ENCODE data around the gene SNAI3. TPM values are rescaled to one million over a fixed set of nuclear protein-coding genes. Genes with fewer than 3 reads are reported as not detected.

SNAI3 gene
- total RNA-seq, 1 experiment from 2014 or later, result 9.1 TPM

GRCh38 chr16:88631920-88632586, 54.3 kb downstream of the SNAI3 start (continued):
- TF ChIP-seq ZNF532 (CRISPR knock-in tag; IDR thresholded peaks at IDR 0.05; ENCODE audit: borderline replicate concordance) (no peak), ZNF416 (CRISPR knock-in tag; IDR thresholded peaks at IDR 0.05) (no peak), ZNF138 (CRISPR knock-in tag; conservative IDR thresholded peaks at IDR 0.05) (no peak), JAZF1 (CRISPR knock-in tag; IDR thresholded peaks at IDR 0.05) (no peak), NR2C2 (CRISPR knock-in tag; IDR thresholded peaks at IDR 0.05) (no peak), KAT7 (CRISPR knock-in tag; IDR thresholded peaks at IDR 0.05; ENCODE audit: borderline replicate concordance) (no peak), ZNF396 (CRISPR knock-in tag; IDR thresholded peaks at IDR 0.05; ENCODE audit: borderline replicate concordance) (no peak), SP1 (CRISPR knock-in tag; conservative IDR thresholded peaks at IDR 0.05) (no peak), FOXP1 (CRISPR knock-in tag; IDR thresholded peaks at IDR 0.05; ENCODE audit: borderline replicate concordance) (no peak), MYBL2 (CRISPR knock-in tag; IDR thresholded peaks at IDR 0.05) (no peak), SMAD3 (CRISPR knock-in tag; IDR thresholded peaks at IDR 0.05; ENCODE audit: borderline replicate concordance) (no peak), ZMAT4 (CRISPR knock-in tag; IDR thresholded peaks at IDR 0.05) (no peak), SOX15 (CRISPR knock-in tag; IDR thresholded peaks at IDR 0.05) (no peak), SMAD4 (CRISPR knock-in tag; IDR thresholded peaks at IDR 0.05) (no peak), GRHL2 (CRISPR knock-in tag; IDR thresholded peaks at IDR 0.05; ENCODE audit: insufficient replicate concordance, severe bottlenecking) (no peak)

- no peaks in the 10 kb centered on the region for H3K9me3 Mint-ChIP-seq
- H3K4me3 Mint-ChIP-seq, result no peak overlapping the region
- H3K36me3 Mint-ChIP-seq, result peaks cover 26% of the 10 kb centered on the region
- no peak for ATAC-seq
- DNase-seq (ENCODE audit: low spot score), result no peak
- H3K27ac Mint-ChIP-seq, result peak overlapping the region; percentile 60
- peaks cover 15% of the 10 kb centered on the region for H3K4me1 Mint-ChIP-seq
- peaks cover 10% of the 10 kb centered on the region for H3K27me3 Mint-ChIP-seq (ENCODE audit: low read depth)
- ChIA-PET CTCF (interaction anchor here (0.7 to 3.7 kb wide), 6 partner anchors 13 to 953 kb away, joined by 3 to 29 read pairs (median 5); no protein-coding TSS in a partner anchor), POLR2A (no interaction called here)
- TF ChIP-seq OVOL2 (CRISPR knock-in tag; IDR thresholded peaks at IDR 0.05; ENCODE audit: borderline replicate concordance) (no peak), ZNF532 (CRISPR knock-in tag; IDR thresholded peaks at IDR 0.05; ENCODE audit: borderline replicate concordance) (no peak), ZNF396 (CRISPR knock-in tag; IDR thresholded peaks at IDR 0.05; ENCODE audit: borderline replicate concordance) (no peak), USF2 (CRISPR knock-in tag; IDR thresholded peaks at IDR 0.05) (no peak), SP1 (CRISPR knock-in tag; conservative IDR thresholded peaks at IDR 0.05) (no peak), ZNF138 (CRISPR knock-in tag; conservative IDR thresholded peaks at IDR 0.05) (no peak), AFF4 (CRISPR knock-in tag; IDR thresholded peaks at IDR 0.05; ENCODE audit: borderline replicate concordance) (no peak), E2F1 (CRISPR knock-in tag; IDR thresholded peaks at IDR 0.05) (no peak), NFATC4 (CRISPR knock-in tag; IDR thresholded peaks at IDR 0.05) (no peak), MYBL2 (CRISPR knock-in tag; IDR thresholded peaks at IDR 0.05) (no peak), TCF7 (CRISPR knock-in tag; IDR thresholded peaks at IDR 0.05; ENCODE audit: low read depth) (no peak)
These were observed 54.9 kb downstream of the SNAI3 start for GRCh38 chr16:88631384-88631783.
